ENCODE data around the gene OR4D5. TPM values are rescaled to one million over a fixed set of nuclear protein-coding genes. Genes with fewer than 3 reads are reported as not detected.

OR4D5 gene
- total RNA-seq, 1 donor from 2014 or later: not detected

DNA sequence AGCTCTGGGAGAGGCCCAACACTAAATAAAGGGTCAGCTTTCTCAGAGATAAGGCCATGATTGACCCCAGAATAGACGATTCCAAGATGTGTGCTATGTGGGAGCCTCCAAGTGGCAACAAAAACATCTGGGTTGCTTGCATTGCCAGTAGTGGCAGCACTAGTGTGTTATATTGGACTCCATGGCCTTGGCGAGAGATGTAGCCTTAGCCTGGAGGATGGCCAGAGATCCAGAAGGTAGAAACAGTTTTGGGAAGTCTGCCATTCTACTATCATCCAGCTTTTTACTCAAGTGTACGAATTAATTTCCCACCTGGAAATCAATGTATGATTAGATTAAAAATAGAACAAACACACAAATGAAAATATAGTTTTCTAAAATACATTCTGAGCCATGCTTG, 34.5 kb upstream of the OR4D5 start:
- no peaks in the 10 kb centered on the region for H3K36me3 Mint-ChIP-seq (ENCODE audit: low read depth, unreplicated experiment)
- H3K9me3 Mint-ChIP-seq (ENCODE audit: unreplicated experiment): no peaks in the 10 kb centered on the region
- TF ChIP-seq, protein P1, sequence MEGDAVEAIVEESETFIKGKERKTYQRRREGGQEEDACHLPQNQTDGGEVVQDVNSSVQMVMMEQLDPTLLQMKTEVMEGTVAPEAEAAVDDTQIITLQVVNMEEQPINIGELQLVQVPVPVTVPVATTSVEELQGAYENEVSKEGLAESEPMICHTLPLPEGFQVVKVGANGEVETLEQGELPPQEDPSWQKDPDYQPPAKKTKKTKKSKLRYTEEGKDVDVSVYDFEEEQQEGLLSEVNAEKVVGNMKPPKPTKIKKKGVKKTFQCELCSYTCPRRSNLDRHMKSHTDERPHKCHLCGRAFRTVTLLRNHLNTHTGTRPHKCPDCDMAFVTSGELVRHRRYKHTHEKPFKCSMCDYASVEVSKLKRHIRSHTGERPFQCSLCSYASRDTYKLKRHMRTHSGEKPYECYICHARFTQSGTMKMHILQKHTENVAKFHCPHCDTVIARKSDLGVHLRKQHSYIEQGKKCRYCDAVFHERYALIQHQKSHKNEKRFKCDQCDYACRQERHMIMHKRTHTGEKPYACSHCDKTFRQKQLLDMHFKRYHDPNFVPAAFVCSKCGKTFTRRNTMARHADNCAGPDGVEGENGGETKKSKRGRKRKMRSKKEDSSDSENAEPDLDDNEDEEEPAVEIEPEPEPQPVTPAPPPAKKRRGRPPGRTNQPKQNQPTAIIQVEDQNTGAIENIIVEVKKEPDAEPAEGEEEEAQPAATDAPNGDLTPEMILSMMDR (IDR thresholded peaks at IDR 0.05; ENCODE audit: unreplicated experiment): no peak
- H3K4me3 Mint-ChIP-seq (ENCODE audit: unreplicated experiment): no peak overlapping the region
- H3K27ac Mint-ChIP-seq (ENCODE audit: unreplicated experiment): no peak overlapping the region
- no peaks in the 10 kb centered on the region for H3K27me3 Mint-ChIP-seq (ENCODE audit: unreplicated experiment)
- DNase-seq (ENCODE audit: low spot score): no peak
- H3K4me1 Mint-ChIP-seq (ENCODE audit: unreplicated experiment): no peaks in the 10 kb centered on the region

DNA sequence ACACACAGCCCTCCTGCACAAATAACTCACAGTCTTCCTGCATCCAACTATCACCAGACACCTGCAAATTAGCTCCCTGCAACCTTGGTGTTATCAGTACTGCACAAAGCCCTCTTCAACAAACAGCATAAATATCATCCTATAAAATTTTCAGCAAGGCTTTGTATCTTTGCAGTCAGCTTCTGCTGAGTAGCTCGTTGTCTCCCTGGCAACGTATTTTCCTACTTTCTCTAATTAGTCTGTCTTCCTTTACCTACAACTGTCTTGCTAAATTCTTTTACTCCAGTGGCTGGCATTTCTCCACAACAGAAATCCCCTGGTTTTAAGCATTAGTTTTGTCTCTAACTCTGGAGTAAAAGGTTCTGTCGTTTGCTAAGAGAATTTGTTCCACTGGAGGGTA, 33.6 kb upstream of the OR4D5 start:
- H3K27ac Mint-ChIP-seq (ENCODE audit: unreplicated experiment): no peak overlapping the region

DNA sequence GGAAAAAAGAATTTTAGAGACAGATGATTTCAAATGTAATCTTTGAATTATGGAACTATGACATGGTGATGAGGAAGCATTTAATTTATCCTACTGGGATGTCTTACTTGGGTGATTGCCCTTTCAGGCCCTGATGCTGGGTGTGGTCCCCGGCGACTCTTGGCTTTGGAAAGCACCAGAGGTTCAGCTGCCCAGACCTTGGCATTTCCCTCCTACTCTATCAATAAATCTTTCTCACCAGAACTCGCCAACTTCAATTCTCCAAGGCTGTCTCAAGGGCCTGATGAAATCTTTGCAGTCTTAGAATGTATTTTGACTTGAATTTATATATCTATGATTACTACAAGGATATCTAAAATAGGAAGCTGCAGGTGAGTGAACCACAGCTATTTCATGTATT, 18.5 kb upstream of the OR4D5 start:
- no peak overlapping the region for H3K4me3 Mint-ChIP-seq (ENCODE audit: unreplicated experiment)
- TF ChIP-seq, protein P1 (IDR thresholded peaks at IDR 0.05; ENCODE audit: unreplicated experiment): no peak
- DNase-seq (ENCODE audit: low spot score): no peak
- no peaks in the 10 kb centered on the region for H3K27me3 Mint-ChIP-seq (ENCODE audit: unreplicated experiment)
- H3K36me3 Mint-ChIP-seq (ENCODE audit: low read depth, unreplicated experiment): no peaks in the 10 kb centered on the region
- H3K9me3 Mint-ChIP-seq (ENCODE audit: unreplicated experiment): no peaks in the 10 kb centered on the region
- H3K4me1 Mint-ChIP-seq (ENCODE audit: unreplicated experiment): no peaks in the 10 kb centered on the region
- no peak overlapping the region for H3K27ac Mint-ChIP-seq (ENCODE audit: unreplicated experiment)

More for the DNA sequence above, 33.6 kb upstream of the OR4D5 start:
- no peak for DNase-seq (ENCODE audit: low spot score)
- H3K27me3 Mint-ChIP-seq (ENCODE audit: unreplicated experiment): no peaks in the 10 kb centered on the region
- H3K36me3 Mint-ChIP-seq (ENCODE audit: low read depth, unreplicated experiment): no peaks in the 10 kb centered on the region
- H3K4me1 Mint-ChIP-seq (ENCODE audit: unreplicated experiment): no peaks in the 10 kb centered on the region
- H3K4me3 Mint-ChIP-seq (ENCODE audit: unreplicated experiment): no peak overlapping the region
- TF ChIP-seq, protein P1 (IDR thresholded peaks at IDR 0.05; ENCODE audit: unreplicated experiment): no peak
- H3K9me3 Mint-ChIP-seq (ENCODE audit: unreplicated experiment): no peaks in the 10 kb centered on the region

DNA sequence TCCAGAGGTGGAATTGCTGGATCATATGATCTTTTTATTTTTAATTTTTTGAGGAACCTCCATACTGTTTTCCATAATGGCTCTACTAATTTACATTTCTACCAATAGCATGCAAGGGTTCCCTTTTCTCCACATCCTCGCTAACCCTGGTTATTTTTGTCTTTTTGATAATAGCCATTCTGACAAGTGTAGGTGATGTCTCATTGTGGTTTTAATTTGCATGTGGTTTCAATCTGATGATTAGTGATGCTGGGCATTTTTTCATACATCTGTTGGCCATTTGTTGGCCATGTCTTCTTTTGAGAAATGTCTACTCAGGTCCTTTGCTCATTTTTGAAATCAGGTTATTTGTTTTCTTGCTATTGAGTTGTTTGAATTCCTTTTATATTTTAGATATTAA, 15.4 kb upstream of the OR4D5 start:
- no peak overlapping the region for H3K4me3 Mint-ChIP-seq (ENCODE audit: unreplicated experiment)
- TF ChIP-seq, protein P1 (IDR thresholded peaks at IDR 0.05; ENCODE audit: unreplicated experiment): no peak
- no peak overlapping the region for H3K27ac Mint-ChIP-seq (ENCODE audit: unreplicated experiment)
- no peaks in the 10 kb centered on the region for H3K9me3 Mint-ChIP-seq (ENCODE audit: unreplicated experiment)
- no peaks in the 10 kb centered on the region for H3K4me1 Mint-ChIP-seq (ENCODE audit: unreplicated experiment)
- H3K36me3 Mint-ChIP-seq (ENCODE audit: low read depth, unreplicated experiment): no peaks in the 10 kb centered on the region
- no peaks in the 10 kb centered on the region for H3K27me3 Mint-ChIP-seq (ENCODE audit: unreplicated experiment)
- no peak for DNase-seq (ENCODE audit: low spot score)

DNA sequence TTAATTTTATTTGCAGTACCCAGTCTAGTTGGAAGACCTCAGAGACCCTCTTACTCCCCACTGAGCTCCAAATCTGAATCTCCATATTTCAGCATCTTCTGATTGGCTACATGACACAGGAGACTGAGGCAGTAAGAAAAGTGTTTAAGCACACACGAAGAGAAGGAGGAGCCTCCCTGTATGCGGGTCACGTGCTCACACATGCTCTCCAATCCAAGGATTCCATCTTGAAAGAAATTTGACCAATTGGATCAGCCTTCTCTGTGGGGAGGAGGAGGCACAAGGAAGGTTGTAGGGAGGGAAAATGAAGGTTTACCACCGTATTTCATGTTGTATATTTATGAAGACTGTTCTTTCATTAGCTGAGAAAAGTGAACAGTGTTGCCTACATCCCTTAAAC, 3.0 kb downstream of the OR4D5 start:
- H3K9me3 Mint-ChIP-seq (ENCODE audit: unreplicated experiment): no peaks in the 10 kb centered on the region
- no peak overlapping the region for H3K4me3 Mint-ChIP-seq (ENCODE audit: unreplicated experiment)
- no peaks in the 10 kb centered on the region for H3K36me3 Mint-ChIP-seq (ENCODE audit: low read depth, unreplicated experiment)
- no peaks in the 10 kb centered on the region for H3K4me1 Mint-ChIP-seq (ENCODE audit: unreplicated experiment)
- H3K27me3 Mint-ChIP-seq (ENCODE audit: unreplicated experiment): peaks cover 3% of the 10 kb centered on the region
- no peak overlapping the region for H3K27ac Mint-ChIP-seq (ENCODE audit: unreplicated experiment)
- no peak for DNase-seq (ENCODE audit: low spot score)
- TF ChIP-seq, protein P1 (IDR thresholded peaks at IDR 0.05; ENCODE audit: unreplicated experiment): no peak
